Vagina (tissue), 2 donors: Measurements from ENCODE around the gene ANKRD18A. TPM values are rescaled to one million over a fixed set of nuclear protein-coding genes. Genes with fewer than 3 reads are reported as not detected.
A peak's percentile ranks its signal among the peaks of the same experiment; 100 is the strongest.
"Not testable (repeated sequence)": the region's sequence is repeated elsewhere in the genome, so short reads cannot be mapped to it uniquely, and the experiment has no call there.

Source experiments
- DNase-seq, 2 donors: peaks; one replicate each; pipeline ENCODE4 v3.0.0-alpha.2; 2017; ENCODE audit errors: extremely low spot score in 2 of 2
- H3K27ac ChIP-seq: fragments of 200-600 bp; sonication (generic); one replicate; pipeline ENCODE4 v1.5.1; 2019
- H3K27me3 ChIP-seq: fragments of 200-600 bp; sonication (generic); one replicate; pipeline ENCODE4 v1.5.1; 2019
- H3K36me3 ChIP-seq, 2 donors: fragments of 200-600 bp; sonication (generic); one replicate each; pipeline ENCODE4 v1.5.1; 2017 to 2019
- H3K4me1 ChIP-seq: fragments of 200-600 bp; sonication (generic); one replicate; pipeline ENCODE4 v1.5.1; 2019
- H3K4me3 ChIP-seq, 2 donors: fragments of 200-600 bp; sonication (generic); 1 replicate in 1 of 2; 2 replicates in 1 of 2; pipeline ENCODE4 v1.5.1; 2016 to 2019
- H3K9me3 ChIP-seq: fragments of 200-600 bp; sonication (generic); one replicate; pipeline ENCODE4 v1.5.1; 2019
- POLR2A ChIP-seq, 2 donors: fragments of 450-650 bp; IDR thresholded peaks; one replicate each; pipeline ENCODE4 v1.6.1; 2017; ENCODE audit warnings: antibody characterized with exemption in 2 of 2, mild to moderate bottlenecking in 2 of 2, moderate library complexity in 2 of 2
- POLR2AphosphoS5 ChIP-seq, 2 donors: sonication (generic); formaldehyde crosslinking; IDR thresholded peaks; one replicate each; pipeline ENCODE4 v1.9.0; 2017; ENCODE audit warnings: antibody characterized with exemption in 2 of 2, mild to moderate bottlenecking in 2 of 2, low read depth in 1 of 2; ENCODE audit not compliant: insufficient read depth in 1 of 2
- intact Hi-C: fragments of 100-400 bp; cut with DNase I; formaldehyde crosslinking; loops from one replicate; pipeline ENCODE4 v1.15.1; 2023
- total RNA-seq: library from RNA; depleted of rRNA; stranded (reverse); fragments of >200 nt; gene quantifications from one replicate; pipeline ENCODE4 v1.2.3, GENCODE V29; 2016
- TF ChIP-seq, protein P1 (sequence below), 3 experiments: fragments of 450-650 bp in 2 of 3; fragments of 200-600 bp in 1 of 3; sonication (generic) in 1 of 3; IDR thresholded peaks; one replicate each; pipeline ENCODE4 v1.5.1; 2017 to 2019; ENCODE audit warnings: antibody characterized with exemption in 3 of 3, mild to moderate bottlenecking in 2 of 3, moderate library complexity in 2 of 3

The ANKRD18A gene
- total RNA-seq, 1 donor from 2014 or later: 1.5 TPM

DNA sequence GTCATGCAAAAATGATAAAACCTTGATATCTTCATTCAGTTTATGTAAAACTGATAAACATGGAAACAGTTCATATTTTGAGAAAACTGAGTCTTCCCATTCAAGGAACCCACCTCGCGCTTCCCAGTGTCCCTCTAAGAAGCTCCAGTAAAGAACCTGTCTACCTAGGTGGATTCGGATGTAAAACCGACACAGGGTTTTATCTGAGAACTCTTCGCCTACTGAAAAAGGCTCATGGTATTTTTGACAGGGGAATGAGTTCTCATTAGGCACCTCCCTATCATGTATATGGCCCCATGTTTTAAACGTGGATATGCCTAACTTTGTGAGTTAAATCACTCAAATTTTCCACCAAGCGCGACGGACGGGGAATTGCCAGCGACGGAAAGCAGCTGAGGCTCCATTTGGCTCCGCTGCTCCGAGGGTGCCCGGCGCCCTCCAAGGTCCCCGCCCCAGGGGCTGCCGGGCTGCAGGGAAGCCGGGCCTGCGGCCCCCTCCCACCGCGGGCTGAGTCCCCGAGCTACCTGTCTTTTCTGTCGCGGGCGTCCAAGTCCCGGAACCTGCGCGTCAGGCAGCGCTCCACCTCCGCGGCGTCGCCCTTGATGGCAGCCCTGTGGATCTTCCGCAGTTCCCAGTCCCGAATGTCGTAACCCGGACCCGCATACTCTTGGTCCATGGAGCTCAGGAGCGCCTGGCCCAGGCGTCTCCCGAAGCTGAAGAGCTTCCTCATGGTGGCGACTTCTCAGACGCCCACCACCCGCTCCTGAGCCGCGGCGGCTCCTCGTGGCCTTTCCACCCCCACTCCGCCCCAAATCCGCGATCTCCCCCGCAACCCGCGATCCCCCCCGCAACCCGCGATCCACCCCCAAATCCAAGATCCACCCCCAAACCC, 594 bp downstream of the ANKRD18A start:
- intact Hi-C loops: no loop called here

DNA sequence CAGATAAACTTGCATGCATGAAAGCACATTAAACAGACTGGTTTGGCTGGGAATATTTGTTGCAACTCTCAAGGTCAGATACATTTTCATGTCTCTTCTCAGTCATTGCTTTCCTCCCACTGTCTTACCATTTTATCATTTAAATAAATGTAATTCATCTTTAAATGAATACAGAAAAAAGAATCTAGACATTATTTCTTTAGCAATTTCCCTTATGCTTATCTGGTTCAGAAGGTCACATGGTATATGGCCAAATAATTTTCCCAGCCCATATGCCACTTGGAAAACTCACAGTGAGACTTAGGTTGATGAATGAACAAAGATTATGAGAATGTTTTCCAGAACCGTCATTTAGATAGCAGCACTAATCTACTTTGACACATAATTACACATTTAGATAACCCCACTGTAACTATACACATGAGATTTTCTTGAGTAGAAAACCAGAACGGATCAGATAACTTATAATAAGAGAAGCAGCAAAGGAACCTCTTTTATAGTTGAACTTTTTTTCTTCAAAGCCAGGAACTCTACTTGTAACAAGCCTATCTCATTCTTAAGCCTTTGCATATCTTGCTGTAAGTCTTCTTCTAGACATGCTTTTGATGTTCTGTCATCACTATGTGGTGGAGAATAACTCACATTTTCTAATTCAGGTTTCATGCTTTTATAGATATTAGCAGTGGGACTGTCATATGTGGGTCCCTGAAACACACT, 22.2 kb downstream of the ANKRD18A start:
- H3K27me3 ChIP-seq, H3K36me3 ChIP-seq, H3K9me3 ChIP-seq, H3K27ac ChIP-seq, DNase-seq, H3K4me1 ChIP-seq, intact Hi-C loops, H3K4me3 ChIP-seq: not testable (repeated sequence)

More for the DNA sequence above, 594 bp downstream of the ANKRD18A start:
- peaks cover 29% of the 10 kb centered on the region for H3K4me1 ChIP-seq
- DNase-seq: no peak
- peak overlapping the region; percentile 40 to 41 for H3K4me3 ChIP-seq
- TF ChIP-seq, protein P1, sequence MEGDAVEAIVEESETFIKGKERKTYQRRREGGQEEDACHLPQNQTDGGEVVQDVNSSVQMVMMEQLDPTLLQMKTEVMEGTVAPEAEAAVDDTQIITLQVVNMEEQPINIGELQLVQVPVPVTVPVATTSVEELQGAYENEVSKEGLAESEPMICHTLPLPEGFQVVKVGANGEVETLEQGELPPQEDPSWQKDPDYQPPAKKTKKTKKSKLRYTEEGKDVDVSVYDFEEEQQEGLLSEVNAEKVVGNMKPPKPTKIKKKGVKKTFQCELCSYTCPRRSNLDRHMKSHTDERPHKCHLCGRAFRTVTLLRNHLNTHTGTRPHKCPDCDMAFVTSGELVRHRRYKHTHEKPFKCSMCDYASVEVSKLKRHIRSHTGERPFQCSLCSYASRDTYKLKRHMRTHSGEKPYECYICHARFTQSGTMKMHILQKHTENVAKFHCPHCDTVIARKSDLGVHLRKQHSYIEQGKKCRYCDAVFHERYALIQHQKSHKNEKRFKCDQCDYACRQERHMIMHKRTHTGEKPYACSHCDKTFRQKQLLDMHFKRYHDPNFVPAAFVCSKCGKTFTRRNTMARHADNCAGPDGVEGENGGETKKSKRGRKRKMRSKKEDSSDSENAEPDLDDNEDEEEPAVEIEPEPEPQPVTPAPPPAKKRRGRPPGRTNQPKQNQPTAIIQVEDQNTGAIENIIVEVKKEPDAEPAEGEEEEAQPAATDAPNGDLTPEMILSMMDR (IDR thresholded peaks at IDR 0.05): no peak
- TF ChIP-seq POLR2AphosphoS5 (IDR thresholded peaks at IDR 0.05; ENCODE audit: insufficient read depth in 1 of 2, low read depth in 1 of 2) (no peak), POLR2A (IDR thresholded peaks at IDR 0.05) (no peak)
- H3K9me3 ChIP-seq: peaks cover 9% of the 10 kb centered on the region
- no peak overlapping the region for H3K27ac ChIP-seq
- no peaks in the 10 kb centered on the region for H3K36me3 ChIP-seq
- H3K27me3 ChIP-seq: no peaks in the 10 kb centered on the region

DNA sequence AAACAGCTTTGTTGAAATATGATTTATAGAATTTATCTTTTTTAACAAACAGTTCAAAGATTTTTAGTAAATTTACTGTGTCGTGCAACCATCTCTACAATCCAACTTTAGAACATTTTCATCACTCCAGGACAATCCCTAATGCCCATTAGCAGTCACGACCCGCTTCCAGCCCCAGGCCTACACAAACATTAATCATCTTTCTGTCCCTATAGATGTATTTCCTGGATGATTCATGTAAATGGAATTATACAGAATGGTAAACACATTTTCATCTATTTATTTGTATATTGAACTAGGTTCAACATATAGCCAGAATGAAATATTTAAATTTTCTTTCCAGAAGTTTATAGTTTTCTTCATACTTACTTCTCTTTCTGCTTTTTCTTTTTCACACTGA, 25.3 kb downstream of the ANKRD18A start:
- H3K4me3 ChIP-seq, intact Hi-C loops, H3K36me3 ChIP-seq, H3K27ac ChIP-seq, H3K9me3 ChIP-seq, DNase-seq, H3K27me3 ChIP-seq, H3K4me1 ChIP-seq: not testable (repeated sequence)

DNA sequence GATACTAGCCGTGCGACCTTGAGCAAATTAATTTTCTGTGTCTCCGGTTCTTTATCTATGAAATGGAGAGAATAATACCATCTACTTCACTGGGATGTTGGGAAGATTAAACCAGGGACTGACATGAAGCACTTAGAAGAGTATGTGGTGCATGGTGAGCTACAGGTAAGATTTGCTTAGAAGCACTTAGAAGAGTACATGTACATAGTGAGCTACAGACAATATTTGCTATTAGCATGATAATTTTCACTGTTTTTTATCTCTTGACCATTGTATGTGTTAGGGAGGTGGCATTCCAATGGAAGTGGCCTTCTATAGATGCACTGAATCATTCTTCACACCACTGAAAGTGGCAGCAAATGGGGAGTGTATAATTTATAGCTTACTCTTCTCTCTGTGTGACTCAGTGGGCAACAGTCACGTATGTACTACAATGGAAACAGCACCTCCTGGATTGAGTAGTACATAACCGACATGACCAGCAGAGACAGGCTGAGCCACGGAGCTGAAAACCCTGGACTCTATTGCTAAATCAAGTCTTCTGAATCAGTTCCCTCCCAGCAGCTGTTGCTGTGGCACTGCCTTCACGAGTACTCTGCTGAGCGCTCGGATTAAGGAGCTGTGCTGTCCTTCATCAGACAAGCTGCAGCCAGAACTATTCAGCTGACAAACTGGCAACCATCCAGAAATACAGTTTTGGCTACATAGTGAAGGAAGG, 28.9 kb downstream of the ANKRD18A start:
- H3K4me3 ChIP-seq, H3K27me3 ChIP-seq, DNase-seq, H3K27ac ChIP-seq, intact Hi-C loops, H3K4me1 ChIP-seq, H3K9me3 ChIP-seq, H3K36me3 ChIP-seq: not testable (repeated sequence)

DNA sequence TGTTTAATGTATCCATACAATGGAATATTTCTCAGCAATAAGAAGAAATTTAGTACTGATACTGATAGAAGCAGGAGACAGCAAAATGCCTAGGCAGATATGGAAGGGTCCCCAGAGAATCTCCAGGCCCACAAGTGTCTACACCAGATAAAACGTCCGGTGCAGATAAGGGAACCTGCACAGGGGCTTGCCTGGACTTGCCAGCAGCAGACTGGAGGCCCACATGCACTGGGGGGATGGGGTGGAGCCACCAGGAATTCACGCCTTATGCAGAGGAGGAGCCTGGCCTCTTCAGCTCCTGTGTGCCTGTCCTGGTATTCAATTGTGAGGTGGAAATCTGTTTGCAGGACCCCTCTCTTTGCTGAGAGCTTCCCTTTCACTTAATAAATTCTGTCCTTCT, 36.6 kb downstream of the ANKRD18A start:
- intact Hi-C loops, H3K27ac ChIP-seq, H3K4me1 ChIP-seq, H3K9me3 ChIP-seq, H3K36me3 ChIP-seq, H3K4me3 ChIP-seq, DNase-seq, H3K27me3 ChIP-seq: not testable (repeated sequence)

DNA sequence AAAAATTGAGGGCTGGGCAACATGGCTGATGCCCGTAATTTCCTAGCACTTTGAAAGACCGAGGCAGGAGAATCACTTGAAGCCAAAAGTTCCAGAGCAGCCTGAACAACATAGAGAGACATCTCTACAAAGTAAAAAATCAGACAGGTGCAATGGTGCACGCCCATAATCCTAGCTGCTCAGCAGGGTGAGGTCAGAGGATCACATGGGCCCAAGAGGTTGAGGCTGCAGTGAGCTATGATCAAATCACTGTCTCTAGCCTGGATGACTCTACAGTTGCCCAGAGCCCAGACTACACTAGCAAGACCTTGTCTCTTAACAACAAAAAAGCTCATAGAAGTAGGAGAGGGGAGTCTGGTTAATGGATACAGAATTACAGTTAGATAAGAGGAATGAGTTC, 40.3 kb downstream of the ANKRD18A start:
- H3K27ac ChIP-seq, intact Hi-C loops, H3K36me3 ChIP-seq, H3K4me1 ChIP-seq, H3K4me3 ChIP-seq, H3K9me3 ChIP-seq, H3K27me3 ChIP-seq, DNase-seq: not testable (repeated sequence)

DNA sequence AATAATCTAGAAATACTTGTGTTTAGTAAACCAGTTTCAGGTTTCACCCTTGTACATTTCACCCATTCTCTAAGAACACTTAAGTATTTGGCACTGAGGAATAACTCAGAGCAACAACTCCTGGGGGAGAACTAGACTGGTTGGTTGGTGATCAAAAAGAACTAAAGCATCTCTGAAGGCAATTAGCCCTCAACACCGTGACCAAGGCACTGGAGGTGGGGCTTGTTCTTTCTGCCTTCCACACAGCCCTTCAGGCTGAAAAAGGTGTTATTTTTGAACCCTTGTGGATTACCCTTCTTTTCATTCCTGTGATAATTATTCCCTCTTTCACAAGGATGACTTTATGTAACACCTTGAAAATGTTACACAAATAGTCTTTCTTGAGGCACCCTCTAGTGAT, 44.2 kb downstream of the ANKRD18A start:
- H3K27me3 ChIP-seq, H3K4me3 ChIP-seq, H3K9me3 ChIP-seq, H3K27ac ChIP-seq, H3K36me3 ChIP-seq, H3K4me1 ChIP-seq, intact Hi-C loops, DNase-seq: not testable (repeated sequence)

DNA sequence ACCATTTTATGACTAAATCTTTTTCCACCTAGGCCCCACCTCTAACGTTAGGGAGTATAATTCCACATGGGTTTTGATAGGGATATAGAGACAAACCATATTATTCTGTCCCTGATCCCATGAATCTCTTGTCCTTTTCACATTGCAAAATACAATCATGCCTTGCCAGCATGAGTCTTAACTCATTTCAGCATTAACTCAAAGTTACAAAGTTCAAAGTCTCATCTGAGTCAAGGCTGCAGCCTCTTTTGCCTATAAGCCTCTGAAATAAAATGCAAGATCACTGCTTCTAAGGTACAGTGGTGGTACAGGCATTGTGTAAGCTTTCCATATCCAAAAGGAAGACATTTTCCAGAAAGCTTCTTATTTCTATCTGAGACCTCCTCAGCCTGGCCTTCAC, 54.3 kb downstream of the ANKRD18A start:
- H3K36me3 ChIP-seq, H3K9me3 ChIP-seq, H3K27ac ChIP-seq, DNase-seq, H3K4me1 ChIP-seq, intact Hi-C loops, H3K4me3 ChIP-seq, H3K27me3 ChIP-seq: not testable (repeated sequence)

DNA sequence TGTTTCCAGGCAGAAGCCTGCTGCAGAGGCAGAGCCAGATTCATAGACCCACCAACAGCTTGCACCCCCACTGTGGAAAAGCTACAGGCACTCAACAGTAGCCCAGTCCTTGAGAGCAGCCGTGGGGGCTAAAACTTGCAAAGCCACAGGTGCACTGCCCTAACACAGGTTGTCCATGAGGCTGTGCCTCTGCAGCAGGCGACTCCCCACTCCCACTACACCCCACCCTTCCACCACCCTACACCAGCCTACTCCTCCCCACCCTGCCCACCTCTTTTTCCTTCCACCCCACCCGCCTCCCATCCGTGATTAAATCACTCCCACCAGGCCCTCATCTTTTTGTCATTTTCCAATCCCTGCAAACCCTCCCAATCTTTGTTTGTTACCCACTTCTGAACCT, 55.2 kb downstream of the ANKRD18A start:
- H3K36me3 ChIP-seq, H3K9me3 ChIP-seq, H3K4me1 ChIP-seq, DNase-seq, intact Hi-C loops, H3K27ac ChIP-seq, H3K4me3 ChIP-seq, H3K27me3 ChIP-seq: not testable (repeated sequence)

DNA sequence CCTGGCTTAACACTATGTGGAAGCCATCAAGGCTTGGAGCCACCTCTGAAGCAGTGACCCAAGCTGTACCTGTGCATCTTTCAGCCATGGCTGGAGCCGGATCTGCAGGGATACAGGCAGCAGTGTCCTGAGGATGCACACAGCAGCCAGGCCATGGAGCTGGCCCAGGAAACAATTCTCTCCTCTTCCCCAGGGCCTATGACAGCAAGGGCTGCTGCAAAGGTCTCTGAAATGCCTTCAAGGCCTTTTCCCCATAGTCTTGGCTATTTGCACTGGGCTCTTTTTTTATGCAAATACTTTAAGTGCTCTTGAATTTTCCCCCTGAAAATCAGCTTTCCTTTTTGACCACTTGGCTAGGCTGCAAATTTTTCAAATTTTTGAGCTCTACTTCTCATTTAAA, 56.5 kb downstream of the ANKRD18A start:
- H3K4me3 ChIP-seq, intact Hi-C loops, DNase-seq, H3K27ac ChIP-seq, H3K27me3 ChIP-seq, H3K9me3 ChIP-seq, H3K4me1 ChIP-seq, H3K36me3 ChIP-seq: not testable (repeated sequence)

DNA sequence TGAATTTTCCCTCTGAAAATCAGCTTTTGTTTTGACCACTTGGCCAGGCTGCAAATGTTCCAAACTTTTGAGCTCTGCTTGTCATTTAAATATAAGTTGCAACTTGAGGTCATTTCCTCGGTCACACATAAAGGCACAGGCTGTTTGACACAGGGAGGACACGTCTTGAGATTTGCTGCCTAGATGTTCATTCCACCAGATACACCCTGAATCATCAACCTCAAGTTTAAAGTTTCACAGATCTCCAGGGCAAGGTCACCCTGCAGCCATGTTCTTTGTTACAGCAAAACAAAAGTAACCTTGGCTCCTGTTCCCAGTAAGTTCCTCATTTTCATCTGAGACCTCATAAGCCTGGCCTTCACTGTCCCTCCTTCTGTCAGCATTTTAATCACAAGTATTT, 59.3 kb downstream of the ANKRD18A start:
- H3K9me3 ChIP-seq, intact Hi-C loops, H3K36me3 ChIP-seq, H3K27me3 ChIP-seq, H3K27ac ChIP-seq, H3K4me3 ChIP-seq, H3K4me1 ChIP-seq, DNase-seq: not testable (repeated sequence)

DNA sequence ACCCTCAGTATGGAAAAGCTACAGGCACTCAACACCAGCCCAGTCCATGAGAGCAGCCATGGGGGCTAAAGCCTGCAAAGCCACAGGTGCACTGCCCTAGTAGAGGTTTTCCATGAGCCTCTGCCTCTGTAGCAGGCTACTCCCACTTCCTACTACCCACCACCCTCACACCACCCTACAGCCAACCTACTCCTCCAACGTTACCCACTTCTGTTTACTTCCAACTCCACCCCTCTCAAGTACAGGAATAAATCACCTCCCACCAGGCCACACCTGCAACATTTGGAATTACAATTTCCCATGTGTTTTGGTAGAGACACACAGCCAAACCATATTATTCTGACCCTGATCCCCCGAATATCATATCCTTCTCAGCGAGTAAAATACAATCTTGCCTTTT, 61.2 kb downstream of the ANKRD18A start:
- DNase-seq, H3K4me3 ChIP-seq, H3K27me3 ChIP-seq, intact Hi-C loops, H3K27ac ChIP-seq, H3K4me1 ChIP-seq, H3K36me3 ChIP-seq, H3K9me3 ChIP-seq: not testable (repeated sequence)
